Stromal cell of bone marrow (primary cell): ENCODE results near the gene TBC1D4.
"Not testable (repeated sequence)": the region's sequence is repeated elsewhere in the genome, so short reads cannot be mapped to it uniquely, and the experiment has no call there.

Experiments
- DNase-seq: peaks from one replicate; pipeline ENCODE4 v3.0.0-alpha.2; 2012; ENCODE audit warnings: low read depth

Gene TBC1D4

DNA sequence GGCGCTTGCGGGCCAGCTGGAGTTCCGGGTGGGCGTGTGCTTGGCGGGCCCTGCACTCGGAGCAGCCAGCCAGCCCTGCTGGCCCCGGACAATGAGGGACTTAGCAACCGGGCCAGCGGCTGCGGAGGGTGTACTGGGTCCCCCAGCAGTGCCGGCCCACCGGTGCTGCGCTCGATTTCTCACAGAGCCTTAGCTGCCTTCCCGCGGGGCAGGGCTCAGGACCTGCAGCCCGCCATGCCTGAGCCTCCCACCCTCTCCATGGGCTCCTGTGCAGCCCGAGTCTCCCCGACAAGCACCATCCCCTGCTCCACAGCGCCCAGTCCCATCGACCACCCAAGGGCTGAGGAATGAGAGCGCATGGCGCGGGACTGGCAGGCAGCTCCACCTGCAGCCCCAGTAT lies 213.5 kb downstream of the TBC1D4 start:
- DNase-seq = not testable (repeated sequence)

DNA sequence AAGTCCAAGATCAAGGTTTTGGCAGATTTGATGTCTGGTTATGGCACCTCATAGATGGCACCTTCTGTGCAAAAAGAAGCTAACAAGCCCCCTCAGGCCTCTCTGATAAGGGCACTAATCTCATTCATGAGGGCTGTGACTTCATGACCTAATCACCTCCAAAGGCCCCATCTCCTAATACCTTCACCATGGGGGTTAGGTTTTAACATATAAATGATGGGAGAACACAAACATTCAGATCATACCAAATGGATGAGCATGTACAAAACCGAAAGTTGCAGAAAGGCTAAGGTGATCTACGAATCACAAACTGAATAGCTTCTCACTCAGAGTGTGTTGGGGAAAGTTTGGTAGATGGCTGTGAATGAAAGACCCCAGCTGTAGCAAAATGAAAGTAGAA lies 217.4 kb downstream of the TBC1D4 start:
- no peak for DNase-seq

DNA sequence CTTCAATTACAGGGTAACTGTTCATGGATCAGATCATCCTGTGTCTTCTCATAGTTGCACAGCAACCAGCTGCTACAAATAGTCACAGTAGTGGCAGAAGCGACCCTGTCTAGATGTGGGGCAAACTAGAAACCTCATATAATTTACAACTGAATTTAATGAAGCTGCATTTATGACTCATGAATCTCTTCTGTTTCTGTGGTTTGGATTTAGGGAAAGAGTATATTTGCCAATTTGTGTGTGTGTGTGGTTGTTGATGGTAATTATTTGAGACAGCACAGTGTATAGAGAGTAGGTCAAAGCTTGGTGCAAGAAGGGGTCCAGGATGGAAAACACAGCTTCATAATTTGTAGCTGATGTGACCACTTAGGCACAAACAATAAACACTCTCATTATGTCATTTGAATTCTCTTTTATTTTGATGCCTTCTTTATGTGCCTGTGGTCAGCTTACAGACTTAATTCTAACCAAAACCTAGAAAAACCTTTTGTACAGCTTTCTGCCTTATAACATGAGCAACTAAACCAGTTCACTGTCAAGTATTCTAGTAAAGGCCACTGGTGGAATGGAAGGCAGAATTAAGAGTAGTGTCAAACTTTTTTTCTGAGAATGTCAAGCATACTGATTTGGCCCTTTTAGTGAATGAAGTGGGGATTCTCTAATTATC lies 218.1 kb downstream of the TBC1D4 start:
- peak; percentile 44 for DNase-seq

DNA sequence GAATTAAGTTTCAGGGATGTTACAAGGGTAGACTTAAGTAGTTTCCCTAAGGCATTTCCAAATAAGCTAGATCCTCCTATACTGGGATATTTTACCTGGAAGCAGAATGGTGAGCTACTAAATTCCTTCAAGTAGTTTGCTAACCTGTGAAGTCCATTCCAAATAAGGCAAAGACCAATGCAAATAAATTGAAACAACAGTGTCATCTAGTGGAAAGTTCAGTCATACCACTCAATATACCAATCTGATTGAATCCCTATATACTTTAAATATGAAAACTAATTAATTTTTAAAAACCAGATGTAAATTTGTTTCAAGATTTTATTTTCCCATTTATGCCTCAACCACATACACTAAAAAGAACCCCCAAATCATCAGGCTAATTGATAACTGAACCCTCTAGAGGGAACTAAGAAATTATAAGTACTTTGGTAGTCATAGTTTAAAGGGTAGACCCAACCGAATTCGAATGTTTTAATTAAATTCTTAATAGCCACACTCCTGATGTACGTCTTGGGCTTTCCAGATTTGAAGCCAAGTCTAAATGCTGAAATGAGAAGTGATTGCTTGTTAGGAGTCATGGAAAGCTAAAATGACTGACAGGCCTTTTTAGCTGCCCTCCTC lies 223.7 kb downstream of the TBC1D4 start:
- no peak for DNase-seq

DNA sequence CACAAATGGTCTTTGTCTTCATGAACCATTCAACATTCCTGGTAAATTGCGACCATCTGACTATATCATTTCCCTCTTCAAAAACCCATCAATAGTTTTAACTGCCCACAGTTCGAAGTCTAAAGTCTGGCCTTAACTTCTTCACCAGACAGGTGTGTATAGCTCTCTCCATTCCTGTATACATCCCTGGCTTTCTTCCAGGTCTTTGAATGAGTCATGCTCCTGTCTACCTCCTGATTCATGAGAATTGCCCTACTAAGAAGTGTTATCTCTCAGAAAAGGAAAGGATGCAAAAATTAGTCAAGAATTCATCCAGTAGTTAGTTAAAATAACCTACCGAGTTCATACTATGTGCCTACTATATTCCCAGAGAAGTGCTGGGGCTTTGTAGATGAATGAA lies 225.0 kb downstream of the TBC1D4 start:
- DNase-seq = no peak

DNA sequence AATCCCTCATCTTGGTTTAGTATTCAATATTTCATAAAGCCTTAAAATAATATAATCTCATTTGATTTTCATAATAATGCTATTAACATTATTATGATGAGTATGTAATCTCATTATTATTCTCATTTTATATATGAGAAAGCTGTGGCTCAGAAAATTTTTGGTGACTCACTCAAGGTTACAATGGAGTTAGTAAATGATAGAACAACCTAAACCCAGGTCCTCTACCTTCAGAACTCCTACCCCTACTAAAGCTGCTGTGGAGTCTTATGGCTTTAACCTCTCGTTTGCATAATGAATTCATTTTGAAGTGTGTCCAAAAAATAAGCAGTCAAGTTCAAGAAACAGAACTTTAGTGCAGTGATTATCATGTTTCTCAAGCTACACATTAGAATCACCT lies 226.3 kb downstream of the TBC1D4 start:
- DNase-seq = no peak

DNA sequence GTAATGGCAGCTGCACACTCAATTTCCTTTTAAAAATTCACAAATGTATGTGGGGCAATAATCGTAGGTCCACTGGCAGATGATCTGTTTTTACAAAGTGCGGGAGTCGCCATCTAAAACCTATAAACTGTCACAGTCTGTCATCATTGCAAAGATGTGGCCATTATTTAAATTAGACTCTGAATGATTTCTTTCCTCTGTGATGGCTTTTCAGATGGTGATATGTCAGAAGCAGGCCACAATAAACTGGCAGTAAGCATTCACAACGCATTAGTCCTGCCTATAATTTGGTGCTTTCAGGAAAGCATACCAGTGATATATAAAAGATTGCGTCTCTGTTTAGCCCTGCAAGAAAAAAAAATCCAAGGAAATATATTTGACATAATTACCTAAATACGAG lies 226.8 kb downstream of the TBC1D4 start:
- DNase-seq = no peak

DNA sequence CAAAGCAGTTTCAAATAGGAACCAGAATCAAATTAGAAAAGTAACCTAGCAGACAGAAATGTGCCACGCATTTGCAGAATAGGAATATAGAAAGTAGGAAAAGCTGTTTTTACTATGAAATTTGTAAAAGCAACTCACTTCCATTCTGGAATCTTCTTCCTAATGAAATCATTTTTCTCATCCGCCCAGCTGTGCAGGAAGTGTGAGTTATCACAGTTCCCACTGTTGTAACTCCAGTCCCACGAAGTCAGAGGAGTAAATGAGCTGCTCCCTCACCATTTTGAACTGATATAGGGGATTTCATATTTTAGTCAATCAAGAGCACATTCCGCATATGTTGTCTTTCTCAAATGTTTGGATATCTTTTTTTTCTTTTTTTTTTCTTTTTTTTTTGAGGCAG lies 230.8 kb downstream of the TBC1D4 start:
- no peak for DNase-seq

DNA sequence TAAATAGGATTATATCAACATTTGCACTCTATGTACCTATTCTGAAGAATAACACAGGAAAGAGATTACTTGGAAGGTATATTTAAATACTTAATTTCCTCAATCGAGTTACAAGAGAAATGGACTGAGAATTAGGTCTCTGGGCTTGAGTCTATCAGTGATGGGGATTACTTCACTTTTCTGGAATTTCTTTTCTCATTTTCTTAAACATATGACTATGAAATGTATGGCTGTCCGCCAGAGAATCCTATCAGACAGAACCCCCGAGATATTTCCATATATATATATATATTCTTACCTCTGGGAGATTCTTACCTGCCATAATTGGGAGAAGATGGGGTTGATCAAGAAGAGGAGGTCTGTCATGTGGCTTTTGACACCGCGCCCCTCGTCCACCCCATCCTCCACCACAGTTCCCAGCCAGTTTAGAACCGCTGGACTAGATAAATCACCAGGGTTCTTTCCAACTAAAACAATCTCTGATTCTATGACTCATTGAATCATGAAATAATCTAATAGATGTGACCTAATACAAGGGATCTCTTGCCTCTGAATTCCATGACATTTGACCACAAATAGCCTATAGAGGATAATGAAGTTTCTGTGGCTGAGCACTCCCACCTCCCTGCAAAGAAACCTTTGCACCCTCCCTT lies 231.3 kb downstream of the TBC1D4 start:
- peak; percentile 49 for DNase-seq

DNA sequence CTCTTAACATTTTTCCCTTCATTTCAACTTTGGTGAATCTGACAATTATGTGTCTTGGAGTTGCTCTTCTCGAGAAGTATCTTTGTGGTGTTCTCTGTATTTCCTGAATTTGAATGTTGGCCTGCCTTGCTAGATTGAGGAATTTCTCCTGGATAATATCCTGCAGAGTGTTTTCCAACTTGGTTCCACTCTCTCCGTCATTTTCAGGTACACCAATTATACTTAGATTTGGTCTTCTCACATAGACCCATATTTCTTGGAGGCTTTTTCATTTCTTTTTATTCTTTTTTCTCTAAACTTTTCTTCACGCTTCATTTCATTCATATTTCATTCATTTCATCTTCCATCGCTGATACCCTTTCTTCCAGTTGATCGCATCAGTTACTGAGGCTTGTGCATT lies 236.4 kb downstream of the TBC1D4 start:
- not testable (repeated sequence) for DNase-seq

DNA sequence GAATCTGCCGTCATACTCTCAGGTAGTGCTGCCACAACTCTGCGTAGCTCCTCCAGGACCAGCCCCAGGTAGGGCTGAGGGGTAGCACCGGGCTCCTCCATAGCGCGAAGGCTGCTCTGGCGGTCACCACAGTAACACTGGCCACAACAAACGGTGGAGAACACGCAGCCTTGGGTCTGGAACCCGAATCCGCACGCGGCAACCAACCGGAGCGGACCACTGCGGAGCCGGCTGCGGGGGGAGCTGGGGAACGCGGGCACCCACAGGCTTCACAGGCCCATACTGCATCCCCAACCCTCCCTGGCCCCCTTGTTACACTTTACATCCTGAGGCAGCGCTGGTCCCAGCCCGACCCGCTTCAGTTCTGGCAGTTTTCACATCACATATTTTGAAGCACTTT lies 241.7 kb downstream of the TBC1D4 start:
- DNase-seq = not testable (repeated sequence)

DNA sequence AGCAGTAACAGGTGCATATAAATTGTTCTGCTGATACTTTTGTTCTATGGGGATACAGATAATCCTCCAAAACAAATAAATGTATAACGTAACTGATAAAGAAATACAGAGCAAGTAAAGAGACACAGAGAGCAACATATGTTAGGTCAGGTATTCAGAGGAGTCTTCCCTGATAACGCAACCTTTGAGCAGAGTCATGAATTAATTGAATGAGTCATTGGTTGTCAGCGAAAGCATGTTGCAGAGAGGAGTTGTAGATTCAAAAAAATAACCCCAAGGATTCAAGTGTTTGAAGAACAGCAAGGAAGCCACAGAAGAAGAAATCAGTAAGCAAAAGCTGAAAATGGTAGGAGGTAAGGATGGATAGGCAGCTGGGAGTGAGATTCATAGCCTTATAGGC lies 245.2 kb downstream of the TBC1D4 start:
- DNase-seq = no peak
